CD4-positive, alpha-beta T cell treated with Interleukin-15 for 4 hours (primary cell): ENCODE data around the gene CCDC77.

Experiments used
- DNase-seq: peaks from one replicate; pipeline ENCODE4 v3.0.0-alpha.2; 2020; ENCODE audit warnings: low spot score

CCDC77 gene

DNA sequence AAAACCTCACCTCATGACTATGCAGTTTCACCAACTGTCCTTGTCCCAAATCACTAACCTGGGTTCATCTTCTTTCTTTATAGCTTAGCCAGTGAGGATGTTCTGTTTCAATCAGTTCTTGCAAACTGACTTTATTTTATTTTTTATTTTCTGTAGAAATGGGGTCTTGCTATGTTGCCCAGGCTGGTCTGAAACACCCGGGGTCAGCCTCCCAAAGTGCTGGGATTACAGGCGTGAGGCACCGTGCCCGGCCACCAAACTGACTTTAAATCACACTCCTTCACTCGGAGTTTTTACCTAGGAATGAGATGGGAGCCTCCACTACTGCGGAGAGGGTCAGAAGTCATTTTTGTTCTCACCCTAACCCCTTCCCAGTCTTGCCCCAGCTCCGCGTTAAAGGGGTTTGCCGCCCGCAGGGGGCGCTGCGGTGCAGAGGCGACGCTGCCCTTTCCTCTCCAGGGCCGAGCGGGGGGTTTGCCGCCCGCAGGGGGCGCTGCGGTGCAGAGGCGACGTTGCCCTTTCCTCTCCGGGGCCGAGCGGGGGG, 51.3 kb downstream of the CCDC77 start:
- peak; percentile 37 for DNase-seq

DNA sequence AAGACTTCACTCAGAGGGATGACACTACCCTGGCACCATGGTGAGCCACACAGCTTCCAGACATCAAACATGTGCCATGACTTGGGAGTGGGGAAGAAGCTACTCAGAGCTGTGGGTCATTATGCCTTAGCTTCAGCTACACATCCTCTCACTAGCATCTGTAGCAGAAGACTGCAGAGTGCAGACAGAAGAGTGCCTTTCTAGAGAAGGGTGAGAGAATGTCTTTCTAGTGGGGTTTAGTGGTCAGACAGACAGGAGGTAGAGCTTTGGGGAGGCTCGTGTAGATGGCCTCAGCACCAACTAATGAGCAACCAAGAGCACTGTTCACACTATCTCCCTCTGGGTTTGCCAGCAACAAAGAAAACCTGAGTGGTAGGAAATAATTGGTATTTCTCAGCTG, 53.4 kb downstream of the CCDC77 start:
- no peak for DNase-seq

DNA sequence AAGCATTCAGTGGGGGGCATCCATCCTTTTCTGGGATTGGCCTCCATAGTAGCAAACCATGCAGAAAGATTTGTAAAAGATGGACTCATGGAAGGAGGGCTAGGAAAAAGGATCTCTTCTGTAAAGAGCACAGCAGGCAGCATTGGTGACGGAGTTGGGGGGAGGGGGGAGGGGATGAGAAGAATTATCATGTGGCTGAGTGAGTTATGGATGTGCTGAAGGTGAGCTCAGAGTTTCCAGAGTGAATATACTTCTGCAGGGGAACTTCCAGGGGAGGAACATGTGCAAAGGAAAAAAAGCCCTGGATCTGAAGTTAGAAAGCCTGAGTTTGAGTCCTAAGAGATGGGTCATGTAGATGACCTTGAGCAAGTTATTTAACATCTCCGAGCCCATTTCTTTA, 54.4 kb downstream of the CCDC77 start:
- no peak for DNase-seq

DNA sequence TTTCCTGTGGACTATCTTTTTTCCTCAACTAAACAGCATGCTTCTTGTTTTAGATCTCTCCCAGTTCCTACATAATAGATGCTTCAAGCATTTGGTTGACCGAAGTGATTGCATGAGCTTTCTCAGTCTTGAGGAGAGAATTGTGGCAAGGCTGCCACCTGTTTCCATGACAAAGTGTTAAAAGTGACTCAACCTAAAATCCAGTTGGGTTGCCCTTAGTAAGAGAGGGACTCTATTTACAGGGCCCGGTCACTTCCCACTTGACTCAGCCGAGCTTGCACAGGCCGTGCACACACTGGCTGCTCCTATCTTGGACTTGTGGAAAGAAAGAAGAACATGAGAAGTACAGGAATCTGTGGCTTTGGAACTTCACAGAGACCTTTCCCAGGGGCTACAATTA, 56.2 kb downstream of the CCDC77 start:
- DNase-seq = no peak

DNA sequence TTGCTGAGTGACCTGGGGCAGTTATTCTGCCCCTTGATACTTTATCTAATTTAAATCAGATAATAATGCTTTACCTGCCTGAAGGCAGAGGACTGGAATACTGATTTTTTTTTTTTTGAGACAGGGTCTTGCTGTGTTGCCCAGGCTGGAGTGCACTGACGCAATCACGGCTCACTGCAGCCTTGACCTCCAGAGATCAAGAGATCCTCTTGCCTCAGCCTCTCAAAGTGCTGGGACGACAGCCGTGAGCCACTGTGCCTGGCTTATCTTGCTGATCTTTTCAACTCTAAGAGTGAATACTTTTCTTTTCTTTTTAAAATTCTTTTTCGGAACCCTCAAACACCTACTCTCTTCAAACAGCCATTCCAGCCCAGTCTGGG, 57.6 kb downstream of the CCDC77 start:
- DNase-seq = no peak

DNA sequence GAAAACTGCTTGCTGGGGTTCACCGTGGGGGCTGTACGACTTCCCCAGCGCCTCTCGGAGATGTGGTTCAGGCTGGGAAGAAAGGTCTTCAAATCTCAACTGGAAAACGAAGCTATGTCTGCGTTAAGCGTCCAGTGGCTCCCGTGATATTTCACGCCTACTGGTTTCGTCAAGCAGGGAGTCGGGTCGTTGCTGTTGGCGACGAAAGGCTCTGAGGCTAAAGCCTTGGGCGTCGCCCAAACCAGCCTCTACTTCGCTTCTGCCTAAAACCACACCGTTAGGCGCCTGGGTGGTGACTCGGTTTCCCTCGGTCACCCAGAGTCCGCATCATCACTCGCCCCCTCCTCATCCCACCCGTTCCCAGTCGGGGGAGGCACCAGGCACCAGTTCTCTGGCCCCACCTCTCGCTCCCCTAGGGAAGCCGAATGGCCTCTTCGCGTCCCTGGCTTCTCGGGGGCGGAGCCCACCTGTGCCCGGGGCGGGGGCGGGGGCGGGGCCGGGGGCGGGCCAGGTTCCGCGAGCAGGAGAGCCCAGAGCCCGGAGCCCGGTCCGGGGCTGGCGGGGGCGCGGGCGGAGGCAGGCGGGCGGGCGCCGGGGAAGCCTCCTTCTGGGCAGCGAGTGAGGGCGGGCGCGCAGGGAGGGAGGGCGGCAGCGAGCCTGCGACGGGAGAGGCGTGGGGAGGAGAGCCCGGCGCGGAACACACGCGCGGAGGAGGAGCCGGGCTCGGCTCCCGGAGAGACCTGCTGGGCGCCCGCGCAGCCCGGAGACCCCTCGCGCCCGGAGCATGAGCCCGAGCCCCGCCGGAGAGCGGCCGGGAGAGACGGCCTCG, 58.2 kb downstream of the CCDC77 start, which contains the start of gene B4GALNT3:
TSS of gene B4GALNT3 (plus strand) at position 510 of the 829 bp plus-strand sequence. CDS start 438 bp downstream, outside the sequence.
- peak; percentile 31 for DNase-seq

DNA sequence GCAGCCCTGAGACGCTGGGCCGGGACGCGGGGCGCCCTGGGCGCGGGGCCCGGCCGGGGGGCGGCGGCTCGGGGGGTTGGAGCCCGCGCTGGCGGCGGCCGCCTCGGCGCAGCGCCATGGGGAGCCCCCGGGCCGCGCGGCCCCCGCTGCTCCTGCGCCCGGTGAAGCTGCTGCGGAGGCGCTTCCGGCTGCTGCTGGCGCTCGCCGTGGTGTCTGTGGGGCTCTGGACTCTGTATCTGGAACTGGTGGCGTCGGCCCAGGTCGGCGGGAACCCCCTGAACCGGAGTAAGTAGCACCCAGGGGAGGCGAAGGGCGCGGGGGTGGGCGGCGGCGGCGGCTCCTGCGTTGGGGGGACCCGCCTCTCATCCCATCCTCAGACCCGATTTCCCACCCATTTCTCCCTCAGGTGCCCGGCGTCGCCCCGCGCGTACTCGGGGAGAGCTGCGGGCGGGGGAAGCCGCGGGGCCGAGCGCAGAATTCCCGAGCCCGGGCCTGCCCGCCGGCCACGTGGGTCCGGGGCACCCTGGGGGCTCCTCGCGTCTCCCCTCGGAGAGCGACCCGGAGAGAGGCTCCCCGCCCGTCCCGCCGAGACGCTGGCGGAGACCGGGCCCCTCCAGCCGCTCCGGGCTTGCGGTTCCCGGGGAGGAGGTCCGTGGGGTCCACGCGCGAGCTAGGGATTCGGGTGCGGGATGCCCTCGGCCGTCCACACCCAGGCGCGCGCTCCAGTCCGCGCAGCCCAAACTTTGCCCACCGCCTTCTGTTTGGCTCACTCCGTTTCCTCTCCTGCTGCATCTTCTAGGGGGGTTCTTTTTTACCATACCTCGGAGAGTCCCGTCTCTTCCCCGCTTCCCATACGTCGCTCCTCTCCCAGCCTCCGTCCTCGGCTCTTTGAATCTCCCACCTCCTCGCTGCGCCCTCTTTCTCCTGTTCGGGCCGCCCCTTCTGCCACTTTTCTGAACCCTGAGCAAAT, 59.1 kb downstream of the CCDC77 start:
- DNase-seq = peak; percentile 17

DNA sequence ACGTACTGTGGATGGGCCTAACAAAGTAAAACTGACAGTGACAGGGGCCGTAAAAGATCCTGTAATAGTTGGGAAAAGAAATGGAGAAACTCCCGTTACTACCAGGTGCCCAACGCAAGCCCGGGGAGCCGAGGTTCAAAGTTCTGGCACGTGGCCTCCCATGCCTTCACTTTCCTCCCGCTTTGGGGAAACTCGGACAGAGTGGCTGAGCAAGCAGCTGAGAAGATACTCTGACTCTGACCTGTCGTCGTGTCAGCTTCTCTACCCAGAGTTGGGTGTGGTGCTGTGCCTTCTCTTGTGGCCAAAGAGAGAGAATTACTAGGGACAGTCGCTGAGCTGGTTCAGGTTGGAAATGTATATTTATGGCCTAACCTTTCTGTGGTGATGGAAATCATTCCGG, 60.0 kb downstream of the CCDC77 start:
- DNase-seq = no peak

DNA sequence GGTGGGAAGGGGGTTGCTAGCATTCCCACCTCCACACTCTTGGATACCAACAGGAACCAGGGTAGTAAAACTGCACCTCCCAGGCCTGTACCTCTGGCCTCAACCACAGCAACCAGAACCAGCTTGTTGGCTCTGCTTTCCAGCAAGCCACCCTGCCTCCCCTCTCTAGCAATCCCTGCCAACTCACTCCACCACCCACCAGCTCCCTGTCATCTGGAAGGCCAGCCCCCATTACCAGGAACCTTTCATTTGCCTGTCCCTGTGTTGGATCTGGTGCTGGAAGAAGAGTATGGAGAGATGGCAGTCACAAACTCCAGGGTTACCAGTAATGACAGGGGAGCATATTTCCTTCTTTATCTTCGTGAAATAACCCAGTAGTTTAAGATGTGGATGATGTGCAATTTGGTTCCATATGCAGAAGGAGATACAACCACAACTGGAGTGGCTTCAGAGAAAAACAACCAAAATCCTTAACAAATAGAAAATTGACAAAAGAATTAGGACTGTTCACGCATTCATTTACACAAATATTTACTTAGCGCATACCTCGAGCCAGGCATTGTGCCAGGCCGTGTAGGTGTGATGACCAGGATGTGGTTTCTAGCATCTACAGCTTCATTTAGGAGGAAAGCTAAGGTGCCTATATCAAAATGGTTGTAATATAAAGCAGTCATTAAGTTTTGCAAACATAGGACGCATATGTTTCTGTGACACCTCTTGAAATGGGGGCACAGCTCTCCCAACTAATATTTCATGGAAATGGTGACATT, 61.7 kb downstream of the CCDC77 start:
- no peak for DNase-seq

DNA sequence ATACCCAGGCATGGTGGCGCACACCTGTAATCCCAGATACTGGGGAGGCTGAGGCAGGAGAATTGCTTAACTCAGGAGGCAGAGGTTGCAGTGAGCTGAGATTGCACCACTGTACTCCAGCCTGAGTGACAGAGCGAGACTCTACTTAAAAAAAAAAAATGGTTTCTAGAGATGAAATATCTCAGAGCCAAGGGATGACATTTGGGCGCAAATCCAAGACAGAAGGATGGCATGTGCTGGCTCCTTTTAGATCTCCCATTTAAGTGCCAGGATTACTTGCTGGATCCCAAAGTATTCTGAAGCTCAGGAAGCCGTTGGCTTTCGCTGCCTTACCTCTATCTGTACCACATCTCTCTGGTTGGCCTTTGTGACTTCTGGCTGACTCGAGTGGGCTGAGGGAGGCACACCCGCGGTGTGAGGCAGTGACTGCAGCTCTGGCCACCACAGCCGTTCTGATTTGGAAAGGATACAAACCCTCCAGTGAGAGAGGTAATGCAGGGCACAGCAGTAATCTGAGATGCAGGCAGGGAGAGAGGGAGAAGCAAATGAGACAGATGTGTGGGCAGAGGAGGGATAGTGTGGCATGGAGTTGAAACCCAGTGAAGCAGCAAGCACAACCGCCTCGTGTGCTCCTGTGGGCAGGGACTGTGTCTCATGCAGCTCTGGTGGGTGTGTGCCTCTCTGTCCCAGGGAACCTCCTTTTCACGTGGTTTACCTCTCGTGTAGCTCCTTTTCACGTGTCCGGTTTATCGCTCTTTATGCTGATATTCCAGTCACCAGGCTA, 63.2 kb downstream of the CCDC77 start:
- no peak for DNase-seq

DNA sequence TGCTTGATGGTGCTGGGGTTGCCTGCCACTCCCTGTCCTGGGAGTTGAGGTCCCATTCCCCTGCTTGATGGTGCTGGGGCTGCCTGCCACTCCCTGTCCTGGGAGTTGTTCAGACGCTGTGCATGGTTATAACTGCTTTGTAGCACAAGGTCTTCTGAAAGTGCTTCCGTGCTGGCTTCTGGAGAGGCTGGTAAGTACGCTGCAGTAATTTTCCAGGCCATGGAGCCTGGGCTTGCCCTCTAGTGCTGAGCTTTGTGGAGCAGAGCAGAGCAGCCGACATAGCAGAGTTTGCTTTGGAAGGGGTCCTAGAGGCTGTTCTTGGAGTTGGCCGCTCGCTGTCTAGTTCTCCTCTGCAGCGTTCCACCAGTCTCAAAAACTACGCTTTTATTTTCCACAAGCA, 64.6 kb downstream of the CCDC77 start:
- no peak for DNase-seq

DNA sequence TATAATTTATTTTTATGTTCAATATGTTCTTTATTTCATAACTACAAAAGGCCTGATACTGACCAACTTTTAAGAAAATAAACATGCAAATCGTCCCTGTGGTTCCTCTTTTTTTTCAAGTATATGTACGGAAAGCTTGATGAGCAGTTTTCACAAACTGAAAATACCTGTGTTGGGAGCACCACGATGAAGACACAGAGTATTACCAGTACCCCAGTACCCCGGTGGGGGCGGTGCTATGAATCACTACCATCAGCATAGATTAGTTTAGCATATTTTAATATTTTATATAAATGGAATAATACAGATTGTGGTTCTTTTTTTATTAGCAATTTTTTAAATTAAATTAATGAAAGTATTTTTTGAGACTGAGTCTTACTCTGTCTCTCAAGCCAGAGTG, 65.3 kb downstream of the CCDC77 start:
- DNase-seq = no peak

DNA sequence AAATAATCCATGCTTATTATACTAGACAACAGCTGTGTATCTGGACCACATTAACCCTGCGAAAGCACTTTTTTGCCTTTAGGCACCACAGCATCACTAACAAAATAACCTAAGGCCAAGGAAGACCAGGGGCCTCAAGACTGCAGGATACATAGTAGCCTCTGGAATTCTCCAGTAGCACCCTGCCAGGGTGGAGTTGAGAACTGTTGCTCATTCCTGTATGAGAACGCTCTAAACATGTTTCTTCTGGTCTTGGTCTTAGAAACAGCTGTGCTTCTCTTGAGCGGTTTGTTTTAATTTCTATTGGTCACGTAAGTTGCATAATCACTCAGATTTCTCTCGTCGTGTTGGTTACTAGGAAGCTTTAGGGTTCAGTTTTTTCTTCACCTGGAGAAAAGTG, 66.1 kb downstream of the CCDC77 start:
- DNase-seq = no peak

DNA sequence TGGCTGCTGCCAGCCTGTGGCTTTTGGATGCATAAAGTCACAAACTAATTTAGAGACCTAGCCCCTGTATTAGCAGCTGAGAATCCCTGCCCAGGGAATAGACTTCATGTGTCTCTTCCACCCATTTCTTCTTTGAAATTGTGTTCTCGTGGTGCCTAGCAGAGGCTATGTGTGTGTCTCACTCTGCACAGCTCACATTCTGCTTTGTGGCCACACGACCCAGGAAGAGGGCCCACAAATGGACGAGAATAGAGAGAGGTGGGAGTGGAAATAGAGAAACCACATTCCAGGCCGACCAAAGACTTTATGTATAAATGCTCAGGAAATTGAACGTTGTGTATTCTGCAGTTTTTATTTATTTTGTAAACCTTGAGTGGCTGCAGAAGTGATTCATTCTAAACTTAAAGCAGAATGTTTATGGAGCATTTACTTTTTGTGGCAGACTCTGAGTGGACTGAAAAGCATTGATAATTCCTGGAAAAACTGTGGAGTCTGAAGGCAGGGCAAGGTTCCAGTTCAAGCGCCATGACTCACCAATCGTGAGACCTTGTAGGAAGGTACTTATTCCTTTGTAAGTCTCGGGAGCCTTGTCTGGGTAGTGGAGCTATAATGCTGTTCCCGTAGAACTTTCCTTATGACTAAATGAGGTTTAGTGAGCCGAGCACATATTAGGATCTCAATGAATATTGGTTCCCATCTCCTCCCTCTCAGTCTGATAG, 67.4 kb downstream of the CCDC77 start:
- no peak for DNase-seq

DNA sequence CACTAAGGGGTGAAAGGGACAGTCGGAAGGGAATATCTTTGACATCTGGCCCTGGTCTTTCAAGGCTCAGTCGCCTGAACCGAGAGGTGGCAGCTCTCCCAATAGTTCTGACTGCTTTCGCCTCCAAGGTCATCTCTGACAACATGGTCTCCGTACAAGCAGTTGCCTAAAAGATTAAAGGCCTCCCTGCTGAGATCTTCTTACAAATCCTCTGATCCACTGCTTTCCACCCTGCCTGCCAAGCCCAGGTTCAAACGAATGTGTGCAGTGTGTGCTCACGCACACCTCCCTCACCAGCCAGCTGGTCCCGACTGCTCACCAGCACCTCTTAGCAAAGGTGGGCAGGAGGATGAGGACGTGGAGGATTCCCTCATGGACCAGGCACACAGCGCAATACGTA, 68.7 kb downstream of the CCDC77 start:
- DNase-seq = no peak

DNA sequence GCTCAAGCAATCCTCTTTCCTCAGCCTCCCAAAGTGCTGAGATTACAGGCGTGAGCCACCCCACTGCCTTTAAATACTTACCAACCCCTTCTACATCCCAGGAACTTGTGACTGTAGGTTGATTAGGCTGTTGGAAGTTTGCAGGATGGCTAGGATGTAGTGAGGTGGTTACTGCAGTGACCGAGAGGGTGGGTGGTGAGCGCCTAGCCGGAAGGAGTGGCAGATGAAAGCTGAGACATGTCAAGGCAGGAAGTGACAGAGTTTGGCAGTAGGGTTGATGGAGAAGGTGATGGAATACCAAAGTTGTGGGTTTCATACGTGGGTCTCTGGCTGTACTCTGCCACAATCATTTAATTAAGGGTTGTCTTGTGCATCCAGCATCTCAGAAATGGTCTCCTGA, 71.8 kb downstream of the CCDC77 start:
- no peak for DNase-seq

DNA sequence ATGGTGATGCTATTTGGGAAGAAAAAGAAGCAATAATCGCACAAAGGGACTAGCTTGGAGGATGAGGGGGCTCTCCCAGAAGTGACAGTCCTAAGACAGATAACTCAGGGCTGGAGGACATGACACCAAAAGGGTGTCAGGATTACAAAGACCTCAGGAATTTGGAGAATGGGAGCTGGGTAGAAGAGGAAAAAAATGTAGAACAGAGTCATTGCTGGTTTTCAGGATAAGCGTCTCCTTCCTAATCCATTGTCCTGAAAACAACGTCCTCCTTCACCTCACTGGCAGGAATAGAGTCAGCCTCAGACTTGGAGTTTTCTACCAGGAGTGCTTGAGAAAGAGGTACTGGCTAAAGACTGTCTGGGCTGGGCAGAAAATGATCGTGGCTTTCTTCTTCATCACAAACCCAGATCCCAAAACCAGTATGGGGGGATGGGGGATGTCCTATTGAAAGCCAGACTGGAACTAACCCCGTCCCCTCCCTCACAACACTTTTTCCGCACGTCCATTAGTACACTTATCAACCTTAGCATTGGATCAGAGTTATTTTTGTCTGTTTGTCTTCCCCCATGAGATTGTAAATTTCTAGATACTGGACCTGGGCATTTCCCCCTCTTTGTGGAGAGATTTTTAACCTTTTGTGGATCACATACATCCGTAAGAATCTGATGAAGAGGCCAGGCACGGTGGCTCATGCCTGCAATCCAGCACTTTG, 72.6 kb downstream of the CCDC77 start:
- no peak for DNase-seq

DNA sequence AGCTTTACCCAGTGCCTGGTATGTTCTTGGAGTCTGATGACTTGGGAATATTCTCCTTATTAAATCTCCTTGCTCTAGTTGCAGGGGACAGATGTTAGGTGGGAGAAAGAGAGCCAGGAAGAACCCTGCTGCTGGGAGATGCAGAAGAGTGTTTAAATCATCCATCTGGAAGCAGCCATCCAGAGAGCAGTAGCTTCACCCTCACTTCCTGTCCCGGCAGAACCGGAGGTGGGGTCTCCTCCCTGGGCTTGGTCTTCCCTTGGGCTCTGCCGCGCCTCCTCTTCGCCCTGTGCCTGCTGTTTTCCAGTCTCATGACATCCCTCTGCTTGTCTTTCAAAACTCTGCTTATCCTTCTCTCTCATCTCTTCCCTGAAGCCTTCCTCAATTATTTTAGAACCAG, 73.8 kb downstream of the CCDC77 start:
- DNase-seq = no peak

DNA sequence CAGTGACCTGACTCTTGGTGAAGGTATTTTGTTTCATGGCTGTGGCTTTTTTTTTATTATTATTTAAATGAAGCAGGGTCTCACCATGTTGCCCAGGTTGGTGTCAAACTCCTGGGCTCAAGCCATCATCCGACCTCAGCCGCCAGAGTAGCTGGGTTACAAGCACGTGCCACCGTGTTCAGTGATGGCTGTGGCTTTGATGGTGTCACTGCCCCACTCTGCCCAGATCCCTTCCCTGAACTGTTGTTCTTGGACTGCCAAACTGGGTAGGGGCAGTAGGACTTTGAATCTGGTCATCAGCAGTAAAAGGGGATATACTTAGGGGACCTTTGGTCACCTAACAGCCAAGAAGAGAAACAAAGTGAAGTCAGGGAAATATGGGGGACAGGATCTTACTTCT, 77.7 kb downstream of the CCDC77 start:
- no peak for DNase-seq
